ENCODE measurements around the gene MSL3B.
A peak's percentile ranks its signal among the peaks of the same experiment; 100 is the strongest.

MSL3B gene

DNA sequence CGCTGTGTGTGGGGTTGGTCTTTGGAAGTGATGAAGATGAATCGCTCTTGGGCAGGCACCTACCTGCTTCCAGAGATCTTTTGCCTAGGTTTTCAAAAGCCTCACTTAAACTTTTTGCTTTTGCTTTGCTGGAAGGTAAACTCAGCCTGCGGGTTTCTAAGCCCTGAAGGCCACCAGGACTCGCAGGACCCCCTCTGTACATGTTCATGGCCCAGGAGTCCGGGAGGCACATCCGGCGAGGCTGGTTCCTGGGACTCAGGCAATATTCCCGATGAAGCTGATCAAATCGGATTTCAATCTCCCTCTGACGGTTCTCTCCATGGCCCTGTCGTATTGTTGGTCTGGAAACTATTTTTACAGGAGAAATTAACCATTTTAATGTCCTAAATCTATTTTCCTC is 27.0 kb downstream of the MSL3B start:
- H3K4me3 ChIP-seq = no peak overlapping the region
- ATAC-seq (no peak), DNase-seq (no peak)
- H3K36me3 ChIP-seq (ENCODE audit: low read depth) = no peaks in the 10 kb centered on the region
- no peaks in the 10 kb centered on the region for H3K4me1 ChIP-seq (ENCODE audit: low read depth)
- intact Hi-C loops (cut with DNase I, micrococcal nuclease) = no loop called here
- H3K9me3 ChIP-seq = no peaks in the 10 kb centered on the region
- TF ChIP-seq, protein P1, sequence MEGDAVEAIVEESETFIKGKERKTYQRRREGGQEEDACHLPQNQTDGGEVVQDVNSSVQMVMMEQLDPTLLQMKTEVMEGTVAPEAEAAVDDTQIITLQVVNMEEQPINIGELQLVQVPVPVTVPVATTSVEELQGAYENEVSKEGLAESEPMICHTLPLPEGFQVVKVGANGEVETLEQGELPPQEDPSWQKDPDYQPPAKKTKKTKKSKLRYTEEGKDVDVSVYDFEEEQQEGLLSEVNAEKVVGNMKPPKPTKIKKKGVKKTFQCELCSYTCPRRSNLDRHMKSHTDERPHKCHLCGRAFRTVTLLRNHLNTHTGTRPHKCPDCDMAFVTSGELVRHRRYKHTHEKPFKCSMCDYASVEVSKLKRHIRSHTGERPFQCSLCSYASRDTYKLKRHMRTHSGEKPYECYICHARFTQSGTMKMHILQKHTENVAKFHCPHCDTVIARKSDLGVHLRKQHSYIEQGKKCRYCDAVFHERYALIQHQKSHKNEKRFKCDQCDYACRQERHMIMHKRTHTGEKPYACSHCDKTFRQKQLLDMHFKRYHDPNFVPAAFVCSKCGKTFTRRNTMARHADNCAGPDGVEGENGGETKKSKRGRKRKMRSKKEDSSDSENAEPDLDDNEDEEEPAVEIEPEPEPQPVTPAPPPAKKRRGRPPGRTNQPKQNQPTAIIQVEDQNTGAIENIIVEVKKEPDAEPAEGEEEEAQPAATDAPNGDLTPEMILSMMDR (IDR thresholded peaks at IDR 0.05) = no peak

DNA sequence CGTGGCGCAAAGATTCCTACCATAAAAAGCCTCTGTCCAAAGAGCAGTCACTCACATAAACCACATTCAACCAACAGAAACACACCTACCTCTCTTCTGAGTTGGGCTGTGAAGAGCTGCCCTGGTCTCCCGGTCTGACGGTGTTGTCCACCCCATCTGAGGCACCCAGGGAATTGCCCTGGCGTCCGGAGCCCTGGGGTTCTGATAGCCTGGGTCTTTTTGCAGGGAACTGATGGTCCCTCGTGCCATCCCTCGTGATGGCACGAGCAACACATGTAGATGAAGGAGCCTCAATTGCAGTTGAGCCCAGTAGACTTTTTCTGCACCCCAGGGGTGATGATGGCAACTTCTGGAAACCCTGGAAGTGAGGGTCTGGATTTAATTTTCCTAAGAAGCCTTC is 27.7 kb downstream of the MSL3B start:
- ATAC-seq (no peak), DNase-seq (no peak)
- H3K9me3 ChIP-seq = no peaks in the 10 kb centered on the region
- TF ChIP-seq, protein P1 (IDR thresholded peaks at IDR 0.05) = no peak
- H3K4me1 ChIP-seq (ENCODE audit: low read depth) = no peaks in the 10 kb centered on the region
- no peak overlapping the region for H3K4me3 ChIP-seq
- no peaks in the 10 kb centered on the region for H3K36me3 ChIP-seq (ENCODE audit: low read depth)
- intact Hi-C loops (cut with DNase I, micrococcal nuclease) = no loop called here

DNA sequence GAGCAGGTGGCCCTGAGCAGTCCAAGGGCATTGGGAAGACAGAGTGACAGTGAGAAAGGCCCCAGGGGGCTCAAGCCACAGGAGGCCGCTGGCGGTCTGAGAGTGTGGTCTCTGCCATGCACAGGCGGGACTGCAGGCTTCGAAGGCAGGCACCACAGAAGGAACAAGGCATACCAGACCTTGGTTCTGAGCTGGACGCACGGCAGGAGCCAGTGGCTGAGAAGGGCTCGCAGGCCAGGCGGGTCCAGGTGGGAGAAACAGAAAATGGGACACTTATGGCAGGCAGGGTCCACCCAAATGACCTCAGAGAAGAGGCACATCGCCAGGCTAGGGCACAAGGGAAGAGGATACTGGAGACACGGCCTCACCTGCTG is 28.8 kb downstream of the MSL3B start:
- H3K4me1 ChIP-seq (ENCODE audit: low read depth) = no peaks in the 10 kb centered on the region
- DNase-seq = no peak
- no peaks in the 10 kb centered on the region for H3K36me3 ChIP-seq (ENCODE audit: low read depth)
- intact Hi-C loops (cut with DNase I, micrococcal nuclease) = no loop called here
- TF ChIP-seq, protein P1 (IDR thresholded peaks at IDR 0.05) = no peak
- ATAC-seq = no peak
- H3K4me3 ChIP-seq = no peak overlapping the region
- H3K9me3 ChIP-seq = no peaks in the 10 kb centered on the region

DNA sequence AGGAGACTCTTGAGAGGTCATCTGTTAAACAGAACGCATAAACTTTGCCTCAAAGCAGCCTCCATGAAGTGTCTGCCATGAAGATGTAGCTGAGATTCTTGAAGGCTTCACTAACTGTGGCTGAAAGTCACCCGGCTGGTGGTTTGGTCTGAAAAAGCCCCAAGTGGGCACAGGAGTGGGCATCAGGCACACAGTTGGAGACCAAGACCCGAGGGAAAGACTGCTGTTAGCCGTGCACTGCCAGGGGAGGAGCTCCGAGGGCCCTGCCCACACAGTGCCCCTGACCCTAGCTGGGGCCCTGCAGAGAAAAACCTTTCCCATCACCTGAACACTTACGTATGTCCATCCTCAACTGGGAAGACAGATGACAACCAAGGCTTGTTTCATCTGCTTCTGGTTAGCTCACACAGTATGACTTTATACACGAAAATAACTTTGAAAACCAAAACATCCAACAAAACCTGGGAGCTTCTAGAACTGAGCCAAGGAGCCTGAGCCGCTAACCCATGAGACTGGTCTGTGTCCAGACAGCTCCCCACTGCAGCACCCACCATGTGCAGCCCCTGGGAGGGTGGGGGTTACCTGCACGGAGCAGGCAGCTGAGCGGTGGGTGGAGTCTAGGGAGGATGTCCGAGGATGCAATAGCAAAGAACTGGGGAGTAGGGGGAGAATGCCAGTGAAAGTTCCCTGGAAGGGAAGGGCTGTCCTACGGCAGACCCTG is 29.3 kb downstream of the MSL3B start:
- Histone ChIP-seq H3K4me1 (ENCODE audit: low read depth) (no peaks in the 10 kb centered on the region), H3K9me3 (no peaks in the 10 kb centered on the region), H3K36me3 (ENCODE audit: low read depth) (no peaks in the 10 kb centered on the region), H3K4me3 (no peak overlapping the region)
- DNase-seq = no peak
- ATAC-seq = no peak
- TF ChIP-seq, protein P1 (IDR thresholded peaks at IDR 0.05) = no peak
- intact Hi-C loops (cut with DNase I, micrococcal nuclease) = no loop called here

DNA sequence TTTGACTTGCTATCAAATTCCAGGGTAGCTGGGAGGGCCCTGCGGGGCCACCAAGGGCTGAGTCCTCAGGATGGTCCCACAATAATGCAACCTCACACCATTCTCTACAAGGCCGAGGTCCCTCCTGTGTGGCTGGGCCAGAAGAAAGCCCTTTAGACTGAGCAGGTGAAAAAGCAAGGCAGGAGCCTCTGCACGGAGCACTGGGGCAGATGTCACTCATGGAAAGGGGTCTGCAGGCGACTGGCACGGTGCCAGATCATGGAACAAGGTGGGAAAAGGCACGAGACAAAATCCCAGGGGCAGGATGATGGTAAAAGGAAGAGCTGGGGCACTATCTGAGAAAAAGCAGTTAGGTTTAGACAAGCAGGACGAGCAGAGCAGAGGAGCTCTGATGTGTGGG is 29.9 kb downstream of the MSL3B start:
- ATAC-seq = no peak

More for the DNA sequence above, 29.9 kb downstream of the MSL3B start:
- Histone ChIP-seq H3K4me1 (ENCODE audit: low read depth) (no peaks in the 10 kb centered on the region), H3K4me3 (no peak overlapping the region), H3K36me3 (ENCODE audit: low read depth) (no peaks in the 10 kb centered on the region), H3K9me3 (no peaks in the 10 kb centered on the region)
- intact Hi-C loops (cut with DNase I, micrococcal nuclease) = no loop called here
- peak in 1 of 3 donors; percentile 10 for DNase-seq
- TF ChIP-seq, protein P1 (IDR thresholded peaks at IDR 0.05) = no peak
